GM12873 (cell line): Measurements from ENCODE around the gene ZRANB1.

ENCODE experiments used
- TF ChIP-seq, protein P1 (sequence below): IDR thresholded peaks from 2 replicates; pipeline ENCODE4 v1.5.1; 2012; ENCODE audit warnings: low read depth, mild to moderate bottlenecking, moderate library complexity, low read length, control low read depth; ENCODE audit not compliant: insufficient read depth; ENCODE audit errors: missing control alignments

Gene ZRANB1

DNA sequence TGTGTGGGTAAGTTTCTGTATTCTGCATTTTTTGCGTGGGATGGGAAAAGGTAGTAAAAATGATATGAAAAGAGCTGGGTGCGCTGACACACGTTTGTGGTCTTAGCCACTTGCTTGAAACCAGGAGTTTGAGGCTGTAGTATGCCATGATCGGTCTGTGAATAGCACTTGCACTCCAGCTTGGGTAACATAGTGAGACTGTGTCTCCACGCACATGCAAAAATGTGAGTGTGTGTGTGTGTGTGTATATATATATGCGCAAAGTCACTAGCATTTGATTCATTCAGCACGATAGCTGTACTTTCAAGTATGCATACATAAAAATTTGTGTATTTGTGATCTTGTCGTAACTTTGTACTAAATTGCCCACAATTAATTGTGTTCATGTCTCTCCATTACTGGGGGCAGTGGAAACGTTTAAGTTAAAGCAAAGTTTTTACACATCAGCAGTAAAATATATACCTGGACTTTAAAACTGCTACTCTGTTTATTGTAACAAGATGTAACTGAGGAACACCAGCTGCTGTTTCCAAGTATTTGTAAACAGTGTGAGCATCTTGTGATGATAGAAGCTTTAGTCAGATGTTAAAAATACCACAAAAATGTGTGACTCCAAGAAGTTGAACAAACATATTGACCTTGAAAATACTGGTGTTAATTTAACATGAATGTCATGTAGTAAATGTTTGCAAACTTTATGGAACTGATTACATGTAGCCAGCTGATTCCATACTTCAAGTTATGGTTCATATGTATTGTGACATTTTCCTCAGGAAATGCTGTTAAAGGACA is 1.6 kb downstream of the ZRANB1 start:
- TF ChIP-seq, protein P1, sequence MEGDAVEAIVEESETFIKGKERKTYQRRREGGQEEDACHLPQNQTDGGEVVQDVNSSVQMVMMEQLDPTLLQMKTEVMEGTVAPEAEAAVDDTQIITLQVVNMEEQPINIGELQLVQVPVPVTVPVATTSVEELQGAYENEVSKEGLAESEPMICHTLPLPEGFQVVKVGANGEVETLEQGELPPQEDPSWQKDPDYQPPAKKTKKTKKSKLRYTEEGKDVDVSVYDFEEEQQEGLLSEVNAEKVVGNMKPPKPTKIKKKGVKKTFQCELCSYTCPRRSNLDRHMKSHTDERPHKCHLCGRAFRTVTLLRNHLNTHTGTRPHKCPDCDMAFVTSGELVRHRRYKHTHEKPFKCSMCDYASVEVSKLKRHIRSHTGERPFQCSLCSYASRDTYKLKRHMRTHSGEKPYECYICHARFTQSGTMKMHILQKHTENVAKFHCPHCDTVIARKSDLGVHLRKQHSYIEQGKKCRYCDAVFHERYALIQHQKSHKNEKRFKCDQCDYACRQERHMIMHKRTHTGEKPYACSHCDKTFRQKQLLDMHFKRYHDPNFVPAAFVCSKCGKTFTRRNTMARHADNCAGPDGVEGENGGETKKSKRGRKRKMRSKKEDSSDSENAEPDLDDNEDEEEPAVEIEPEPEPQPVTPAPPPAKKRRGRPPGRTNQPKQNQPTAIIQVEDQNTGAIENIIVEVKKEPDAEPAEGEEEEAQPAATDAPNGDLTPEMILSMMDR: no peak

DNA sequence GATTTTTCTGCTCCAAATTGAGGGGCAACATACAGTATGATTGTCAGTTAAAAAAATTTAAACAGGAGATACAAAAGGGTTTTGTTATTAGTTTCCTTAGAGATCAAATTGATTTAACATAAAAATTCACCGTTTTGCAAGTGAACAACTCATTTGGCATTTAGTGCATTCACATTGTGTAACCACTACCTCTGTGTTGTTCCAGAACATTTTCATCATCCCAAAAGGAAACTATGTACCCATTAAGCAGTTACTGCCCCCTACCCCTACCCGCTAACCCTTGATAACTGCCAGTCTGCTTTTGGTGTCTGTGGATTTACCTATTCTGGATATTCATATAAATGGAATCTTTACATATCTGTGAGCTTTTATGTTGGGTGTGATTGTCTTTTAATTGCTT is 3.1 kb downstream of the ZRANB1 start:
- TF ChIP-seq, protein P1: no peak

DNA sequence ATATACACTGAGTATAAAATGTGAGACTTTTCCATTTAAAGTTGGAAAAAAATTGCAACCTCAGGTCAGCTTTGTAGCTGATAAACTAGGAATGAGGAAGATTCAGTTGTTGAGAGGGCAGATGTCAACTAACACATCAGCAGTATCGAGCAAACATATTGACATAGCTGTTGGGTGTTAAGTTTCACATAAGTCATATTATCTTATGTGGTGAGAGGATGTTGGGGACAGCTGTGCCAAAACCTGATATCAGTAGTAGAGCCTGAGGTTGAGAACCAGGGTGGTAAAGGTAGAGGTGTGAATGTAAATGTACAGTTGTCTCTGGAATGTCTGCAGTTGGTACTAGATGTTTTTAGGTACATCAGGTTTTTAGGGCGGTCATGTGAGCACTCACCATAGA is 5.0 kb downstream of the ZRANB1 start:
- TF ChIP-seq, protein P1: no peak

DNA sequence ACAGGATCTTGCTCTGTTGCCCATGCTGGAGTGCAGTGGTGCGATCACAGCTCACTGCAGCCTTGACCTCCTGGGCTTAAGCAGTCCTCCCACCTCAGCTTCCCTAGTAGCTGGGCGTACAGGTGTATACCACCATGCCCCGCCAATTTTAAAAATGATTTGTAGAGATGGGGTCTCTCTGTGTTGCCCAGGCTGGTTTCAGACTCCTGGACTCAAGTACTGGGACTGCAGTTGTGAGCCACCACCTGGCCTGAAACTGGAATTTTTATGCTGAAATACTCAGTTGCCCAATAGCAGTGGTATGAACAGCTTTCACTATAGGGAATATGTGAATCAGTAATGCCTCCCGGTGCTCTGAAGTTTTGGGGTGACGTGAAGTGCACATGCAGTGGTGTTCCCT is 7.6 kb downstream of the ZRANB1 start:
- TF ChIP-seq, protein P1: no peak

GRCh38 chr10:124952123-124952522 is 10.2 kb downstream of the ZRANB1 start:
- TF ChIP-seq, protein P1: no peak

DNA sequence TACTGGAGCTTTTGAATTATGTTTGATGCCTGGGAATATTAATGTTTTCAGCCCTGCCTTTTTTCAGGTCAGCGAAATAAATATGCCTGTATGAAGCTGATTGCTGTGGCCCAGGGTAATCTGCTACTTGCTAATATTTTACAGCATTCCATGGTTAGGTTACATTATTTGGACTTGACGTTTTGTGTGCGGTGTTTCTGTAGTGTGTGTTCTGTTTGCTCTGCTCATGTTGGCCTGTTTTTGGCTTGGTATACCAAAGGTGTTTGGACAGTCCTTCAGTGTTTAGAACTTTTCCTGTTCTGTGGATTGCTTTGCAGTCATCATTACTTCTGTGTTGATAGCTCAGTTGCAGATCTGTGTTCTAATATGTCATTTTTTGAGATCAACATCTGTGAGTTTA is 11.5 kb downstream of the ZRANB1 start:
- TF ChIP-seq, protein P1: no peak

DNA sequence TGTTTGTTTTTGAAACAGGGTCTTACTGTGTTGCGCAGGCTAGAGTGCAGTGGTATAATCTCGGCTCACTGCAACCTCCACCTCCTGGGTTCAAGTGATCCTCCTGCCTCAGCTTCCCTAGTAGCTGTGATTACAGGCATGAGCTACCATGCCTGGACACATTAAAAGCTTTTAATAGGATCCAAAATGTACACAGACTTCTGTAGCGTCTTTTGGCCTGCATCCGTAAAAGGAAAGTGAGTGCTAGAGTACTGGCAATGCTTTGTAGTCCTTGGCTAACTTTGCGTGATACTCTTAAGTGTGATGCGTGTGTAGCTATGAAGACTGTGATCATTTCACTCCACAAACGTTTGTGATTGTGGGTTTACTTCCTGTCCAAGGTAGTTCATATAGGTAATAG is 13.3 kb downstream of the ZRANB1 start:
- TF ChIP-seq, protein P1: no peak
